Fibroblast of the aortic adventitia (primary cell): ENCODE results near the gene ANKRD10. TPM values are rescaled to one million over a fixed set of nuclear protein-coding genes. Genes with fewer than 3 reads are reported as not detected.

ENCODE experiments used
- DNase-seq: peaks from one replicate; pipeline ENCODE4 v3.0.0-alpha.2; 2010; ENCODE audit warnings: low read depth
- H3K4me3 ChIP-seq: 2 replicates; pipeline ENCODE4 v1.5.1; 2011; ENCODE audit warnings: low read depth, mild to moderate bottlenecking, control low read depth, low read length, moderate library complexity
- small RNA-seq: library from RNA; depleted of rRNA; stranded (forward); fragments of <200 nt; gene quantifications from one replicate; pipeline ENCODE3, GENCODE V24; 2012
- total RNA-seq: library from RNA; depleted of rRNA; stranded (reverse); fragments of >200 nt; gene quantifications from 2 replicates; pipeline ENCODE4 v1.2.3, GENCODE V29; 2012; ENCODE audit warnings: low replicate concordance
- TF ChIP-seq, protein P1 (sequence below): IDR thresholded peaks from 2 replicates; pipeline ENCODE4 v1.5.1; 2011; ENCODE audit warnings: mild to moderate bottlenecking, low read length, control low read depth, inconsistent platforms; ENCODE audit not compliant: insufficient read depth

Gene ANKRD10
- total RNA-seq, 1 donor, result 76.5 TPM

DNA sequence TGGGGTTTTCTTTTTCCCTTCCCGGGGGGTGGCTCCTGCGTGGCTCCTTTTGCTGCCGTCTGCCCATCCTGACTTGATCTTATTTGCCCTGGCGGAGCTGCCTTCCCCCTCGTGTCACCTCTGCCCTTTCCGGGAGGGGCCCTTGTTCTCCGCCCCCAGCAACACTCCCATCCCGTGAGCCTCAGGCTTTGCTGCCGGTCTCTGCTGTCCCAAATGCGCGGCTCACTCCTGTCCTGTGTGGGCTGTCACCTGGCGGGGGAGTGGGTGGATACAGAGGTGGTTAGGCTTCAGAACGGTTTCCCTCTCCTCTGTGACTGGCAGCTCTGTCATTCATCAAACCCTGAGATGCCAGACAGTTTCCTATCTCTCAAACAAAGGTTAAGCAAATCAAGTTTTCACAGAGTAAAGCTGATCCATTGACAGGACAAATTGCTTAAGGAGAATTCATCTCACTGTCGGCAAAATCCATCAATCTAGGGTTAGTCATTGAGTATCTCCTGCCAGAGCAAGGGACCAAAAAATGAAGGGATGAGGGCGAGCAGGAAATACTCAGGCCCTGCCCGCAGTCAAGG lies 84.0 kb downstream of the ANKRD10 start:
- TF ChIP-seq, protein P1, sequence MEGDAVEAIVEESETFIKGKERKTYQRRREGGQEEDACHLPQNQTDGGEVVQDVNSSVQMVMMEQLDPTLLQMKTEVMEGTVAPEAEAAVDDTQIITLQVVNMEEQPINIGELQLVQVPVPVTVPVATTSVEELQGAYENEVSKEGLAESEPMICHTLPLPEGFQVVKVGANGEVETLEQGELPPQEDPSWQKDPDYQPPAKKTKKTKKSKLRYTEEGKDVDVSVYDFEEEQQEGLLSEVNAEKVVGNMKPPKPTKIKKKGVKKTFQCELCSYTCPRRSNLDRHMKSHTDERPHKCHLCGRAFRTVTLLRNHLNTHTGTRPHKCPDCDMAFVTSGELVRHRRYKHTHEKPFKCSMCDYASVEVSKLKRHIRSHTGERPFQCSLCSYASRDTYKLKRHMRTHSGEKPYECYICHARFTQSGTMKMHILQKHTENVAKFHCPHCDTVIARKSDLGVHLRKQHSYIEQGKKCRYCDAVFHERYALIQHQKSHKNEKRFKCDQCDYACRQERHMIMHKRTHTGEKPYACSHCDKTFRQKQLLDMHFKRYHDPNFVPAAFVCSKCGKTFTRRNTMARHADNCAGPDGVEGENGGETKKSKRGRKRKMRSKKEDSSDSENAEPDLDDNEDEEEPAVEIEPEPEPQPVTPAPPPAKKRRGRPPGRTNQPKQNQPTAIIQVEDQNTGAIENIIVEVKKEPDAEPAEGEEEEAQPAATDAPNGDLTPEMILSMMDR, result no peak
- no peak for DNase-seq
- no peak overlapping the region for H3K4me3 ChIP-seq

DNA sequence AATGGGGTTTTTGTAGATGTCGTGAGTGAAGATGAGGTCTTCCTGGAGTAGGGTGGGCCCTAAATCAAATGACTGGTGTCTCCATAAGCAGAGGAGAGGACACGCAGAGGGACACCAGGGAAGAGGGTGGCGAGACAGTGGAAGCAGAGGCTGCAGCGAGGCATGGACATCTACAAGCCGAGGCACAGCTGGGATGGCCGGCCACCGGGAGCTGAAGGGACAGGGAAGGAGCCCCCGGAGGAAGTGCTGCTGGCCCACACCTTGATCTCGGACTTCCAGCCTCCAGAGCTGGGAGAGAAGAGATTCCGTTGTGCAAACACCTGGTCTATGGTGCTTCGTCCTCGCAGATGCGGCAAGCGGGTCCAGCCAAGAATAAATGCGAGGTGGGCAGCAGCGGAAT lies 84.5 kb downstream of the ANKRD10 start:
- TF ChIP-seq, protein P1, result no peak
- H3K4me3 ChIP-seq, result no peak overlapping the region
- DNase-seq, result no peak

DNA sequence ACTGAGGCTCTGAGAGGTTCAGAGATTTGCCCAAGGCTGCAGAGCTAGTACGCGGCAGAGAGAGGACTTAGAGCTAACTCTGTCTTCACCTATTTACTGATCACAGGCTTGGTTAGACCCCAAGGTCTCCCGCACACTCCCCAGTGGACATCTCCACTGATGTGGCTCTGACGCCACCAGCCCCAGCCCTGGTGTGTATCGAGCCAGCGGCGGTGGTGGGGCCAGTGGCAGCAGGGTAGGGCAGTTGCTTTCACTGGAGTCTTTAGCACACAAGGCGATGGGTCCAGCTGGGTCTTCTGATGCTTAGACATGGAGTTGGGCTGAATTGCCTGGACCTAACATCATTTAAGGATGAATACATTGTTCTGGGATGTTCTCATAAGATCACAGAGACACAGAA lies 85.4 kb downstream of the ANKRD10 start:
- TF ChIP-seq, protein P1, result no peak
- H3K4me3 ChIP-seq, result no peak overlapping the region
- no peak for DNase-seq

DNA sequence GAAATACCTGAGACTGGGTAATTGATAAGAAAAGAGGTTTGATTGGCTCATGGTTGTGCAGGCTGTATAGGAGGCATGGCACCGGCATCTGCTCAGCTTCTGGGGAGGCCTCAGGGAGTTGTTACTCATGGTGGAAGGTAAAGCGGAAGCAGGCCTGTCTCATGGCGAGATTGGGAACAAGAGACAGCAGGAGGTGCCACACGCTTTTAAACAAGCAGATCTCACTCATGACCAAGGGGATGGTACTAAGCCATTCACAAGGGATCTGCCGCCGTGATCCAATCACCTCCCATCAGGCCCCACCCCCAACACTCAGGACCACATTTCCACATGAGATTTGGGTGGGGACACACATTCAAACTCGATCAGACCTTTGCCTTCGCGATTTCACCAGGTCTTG lies 86.2 kb downstream of the ANKRD10 start:
- H3K4me3 ChIP-seq, result no peak overlapping the region
- DNase-seq, result no peak
- TF ChIP-seq, protein P1, result no peak

Small RNAs within 50 kb of the gene (small RNA-seq; reads per million reads assigned to genes)
- not detected for gene AL442128.1

Other genes starting within 250 kb of the ANKRD10 start
- 26.2 and 64.7 TPM in 2 replicates for gene CARS2, start 209.0 kb downstream of the ANKRD10 start, total RNA-seq
- gene ING1, start 201.4 kb downstream of the ANKRD10 start, total RNA-seq, result 5.6 and 9.2 TPM in 2 replicates
- gene ARHGEF7, start 200.2 kb upstream of the ANKRD10 start, total RNA-seq, result 24.8 and 35.9 TPM in 2 replicates